ENCODE data around the gene MAN1C1.

The MAN1C1 gene

GRCh38 chr1:25616095-25616986 is at the start of gene MAN1C1:
Gene MAN1C1, plus strand, starts transcription at chr1:25616791. Its CDS starts 1,007 bp downstream, at chr1:25617798.
- in situ Hi-C loops (cut with HindIII; ENCODE audit: low sequenced_read_pairs) = no loop called here

- in situ Hi-C loops (cut with HindIII; ENCODE audit: low sequenced_read_pairs) = no loop called here
Measured at GRCh38 chr1:25567710-25568089, 48.9 kb upstream of the MAN1C1 start.

GRCh38 chr1:25568090-25568833 is 48.3 kb upstream of the MAN1C1 start:
- in situ Hi-C loops (cut with HindIII; ENCODE audit: low sequenced_read_pairs) = no loop called here

- in situ Hi-C loops (cut with HindIII; ENCODE audit: low sequenced_read_pairs) = no loop called here
Measured at GRCh38 chr1:25568834-25569596, 47.6 kb upstream of the MAN1C1 start.

GRCh38 chr1:25569597-25570396 is 46.8 kb upstream of the MAN1C1 start:
- in situ Hi-C loops (cut with HindIII; ENCODE audit: low sequenced_read_pairs) = no loop called here

GRCh38 chr1:25570798-25571521 is 45.6 kb upstream of the MAN1C1 start:
- in situ Hi-C loops (cut with HindIII; ENCODE audit: low sequenced_read_pairs) = no loop called here

- in situ Hi-C loops (cut with HindIII; ENCODE audit: low sequenced_read_pairs) = no loop called here
Measured at GRCh38 chr1:25571522-25571970, 45.0 kb upstream of the MAN1C1 start.

- in situ Hi-C loops (cut with HindIII; ENCODE audit: low sequenced_read_pairs) = no loop called here
Measured at GRCh38 chr1:25572107-25572506, 44.5 kb upstream of the MAN1C1 start.

GRCh38 chr1:25572708-25573590 is 43.6 kb upstream of the MAN1C1 start:
- in situ Hi-C loops (cut with HindIII; ENCODE audit: low sequenced_read_pairs) = no loop called here

- in situ Hi-C loops (cut with HindIII; ENCODE audit: low sequenced_read_pairs) = no loop called here
Measured at GRCh38 chr1:25573591-25573930, 43.0 kb upstream of the MAN1C1 start.

- in situ Hi-C loops (cut with HindIII; ENCODE audit: low sequenced_read_pairs) = no loop called here
Measured at GRCh38 chr1:25573961-25574360, 42.6 kb upstream of the MAN1C1 start.

- in situ Hi-C loops (cut with HindIII; ENCODE audit: low sequenced_read_pairs) = loop anchor here (5.0 kb wide), 1 partner anchor 37 kb away; no protein-coding TSS in a partner anchor
Measured at GRCh38 chr1:25575191-25575590, 41.4 kb upstream of the MAN1C1 start.

- in situ Hi-C loops (cut with HindIII; ENCODE audit: low sequenced_read_pairs) = loop anchor here (5.0 kb wide), 1 partner anchor 36 kb away; no protein-coding TSS in a partner anchor
Measured at GRCh38 chr1:25576459-25577133, 40.0 kb upstream of the MAN1C1 start.

GRCh38 chr1:25577134-25577920 is 39.3 kb upstream of the MAN1C1 start:
- in situ Hi-C loops (cut with HindIII; ENCODE audit: low sequenced_read_pairs) = loop anchor here (5.0 kb wide), 1 partner anchor 35 kb away; no protein-coding TSS in a partner anchor

GRCh38 chr1:25579292-25580252 is 37.0 kb upstream of the MAN1C1 start:
- in situ Hi-C loops (cut with HindIII; ENCODE audit: low sequenced_read_pairs) = loop anchor here (5.0 kb wide), 1 partner anchor 33 kb away; no protein-coding TSS in a partner anchor

- in situ Hi-C loops (cut with HindIII; ENCODE audit: low sequenced_read_pairs) = no loop called here
Measured at GRCh38 chr1:25580927-25581326, 35.7 kb upstream of the MAN1C1 start.

Measured in endothelial cell of hepatic sinusoid (primary cell).